MCF 10A (cell line): ENCODE data around the gene JMJD4. TPM values are rescaled to one million over a fixed set of nuclear protein-coding genes. Genes with fewer than 3 reads are reported as not detected.

Experiments
- BruUV-seq: library from RNA; stranded (reverse); fragments of 400-500 nt; replicated peaks from 2 replicates; lab custom pipeline; 2021; lab: Mats Ljungman, UMichigan
- CTCF ChIA-PET: fragments of 300-600 bp; sonication (Branson Sonifier 250); formaldehyde crosslinking; extraction: SDS; loops from one replicate; lab custom pipeline; 2021; ENCODE audit warnings: antibody characterized with exemption, inconsistent platforms; lab: Yijun Ruan, JAX
- POLR2A ChIA-PET: fragments of 300-600, 350-650 bp; sonication (Branson Sonifier 250); formaldehyde crosslinking; extraction: SDS; loops from one replicate; lab custom pipeline; 2020; ENCODE audit warnings: antibody characterized with exemption, inconsistent platforms; lab: Yijun Ruan, JAX
- DNase-seq: peaks from one replicate; pipeline ENCODE4 v3.0.0-alpha.2; 2018; ENCODE audit not compliant: unreplicated experiment
- H3K27ac Mint-ChIP-seq: one replicate; pipeline ENCODE4 v1.8.0; 2022; ENCODE audit warnings: mild to moderate bottlenecking, low read depth, mixed read lengths; ENCODE audit not compliant: unreplicated experiment
- H3K27me3 Mint-ChIP-seq: one replicate; pipeline ENCODE4 v1.8.0; 2022; ENCODE audit warnings: mixed read lengths; ENCODE audit not compliant: insufficient read depth, unreplicated experiment
- H3K36me3 Mint-ChIP-seq: one replicate; pipeline ENCODE4 v1.8.0; 2022; ENCODE audit warnings: mild to moderate bottlenecking, moderate library complexity, mixed read lengths; ENCODE audit not compliant: insufficient read depth, unreplicated experiment
- H3K4me1 Mint-ChIP-seq: one replicate; pipeline ENCODE4 v1.8.0; 2022; ENCODE audit warnings: mixed read lengths; ENCODE audit not compliant: insufficient read depth, unreplicated experiment
- H3K4me3 Mint-ChIP-seq: one replicate; pipeline ENCODE4 v1.8.0; 2022; ENCODE audit warnings: mild to moderate bottlenecking, moderate library complexity, mixed read lengths; ENCODE audit not compliant: unreplicated experiment
- H3K9me3 Mint-ChIP-seq: one replicate; pipeline ENCODE4 v1.8.0; 2022; ENCODE audit warnings: mixed read lengths; ENCODE audit not compliant: unreplicated experiment
- intact Hi-C: fragments of 100-400 bp; cut with micrococcal nuclease; formaldehyde crosslinking; loops from 2 replicates; pipeline ENCODE4 v1.14.1; 2022
- total RNA-seq: library from RNA; stranded (reverse); gene quantifications from 2 replicates; pipeline ENCODE4 v1.2.3, GENCODE V29; 2022
- TF ChIP-seq, protein P1 (sequence below): fragments of 200-600 bp; IDR thresholded peaks from one replicate; pipeline ENCODE4 v1.8.0; 2022; ENCODE audit warnings: antibody characterized with exemption, mild to moderate bottlenecking; ENCODE audit not compliant: unreplicated experiment

Gene JMJD4
- total RNA-seq, 1 experiment from 2014 or later = 43.2 TPM

DNA sequence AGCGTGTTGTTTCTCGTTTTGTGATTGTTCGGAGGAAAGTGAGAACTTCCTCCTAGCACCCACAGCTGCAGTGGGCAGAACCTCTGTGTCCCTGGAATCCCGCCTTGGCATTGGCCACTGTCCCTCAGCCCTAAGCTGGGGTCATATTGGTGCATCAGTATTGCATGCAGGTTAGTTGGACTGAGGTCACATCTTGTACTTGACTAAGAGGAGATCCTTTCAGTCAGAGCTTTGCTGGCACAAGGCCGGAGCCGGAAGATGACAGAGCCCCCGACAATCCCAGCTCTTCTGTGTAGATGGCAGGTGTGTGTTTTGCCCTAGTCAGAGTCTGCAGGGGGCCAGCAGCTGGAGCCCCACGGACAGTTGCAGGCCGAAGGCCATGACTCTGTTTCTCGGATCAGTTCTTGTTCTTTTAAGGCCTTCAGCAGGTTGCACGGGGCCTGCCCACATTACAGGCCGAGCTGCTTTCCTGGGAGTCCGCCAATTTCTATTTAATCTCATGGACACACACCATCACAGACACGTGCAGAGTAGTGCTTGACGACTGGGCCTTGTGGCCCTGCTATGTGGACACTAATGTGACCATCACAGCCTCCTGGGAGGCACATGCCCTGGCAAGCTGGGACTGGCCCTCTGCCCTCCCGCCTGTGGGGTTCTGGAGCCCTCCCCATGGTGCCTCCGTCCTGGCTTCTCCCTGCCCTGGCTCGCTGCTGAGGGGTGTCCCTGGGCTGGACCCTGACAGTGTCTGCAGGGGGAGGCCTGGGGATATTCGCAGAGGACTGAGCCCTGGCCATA is 15.0 kb upstream of the JMJD4 start:
- BruUV-seq = no TSS peak
- POLR2A ChIA-PET = interaction anchor here (1.0 kb wide), 1 partner anchor 8 kb away, joined by 3 read pairs; no protein-coding TSS in a partner anchor
- Mint-ChIP-seq H3K4me3 (no peak overlapping the region), H3K9me3 (no peaks in the 10 kb centered on the region), H3K27ac (no peak overlapping the region), H3K27me3 (no peaks in the 10 kb centered on the region), H3K36me3 (peaks cover 44% of the 10 kb centered on the region), H3K4me1 (peaks cover 19% of the 10 kb centered on the region)
- no peak for DNase-seq
- CTCF ChIA-PET = interaction anchor here (0.7 to 1.4 kb wide), 4 partner anchors 9 to 269 kb away, joined by 3 to 5 read pairs (median 4); no protein-coding TSS in a partner anchor
- intact Hi-C loops = no loop called here
- TF ChIP-seq, protein P1, sequence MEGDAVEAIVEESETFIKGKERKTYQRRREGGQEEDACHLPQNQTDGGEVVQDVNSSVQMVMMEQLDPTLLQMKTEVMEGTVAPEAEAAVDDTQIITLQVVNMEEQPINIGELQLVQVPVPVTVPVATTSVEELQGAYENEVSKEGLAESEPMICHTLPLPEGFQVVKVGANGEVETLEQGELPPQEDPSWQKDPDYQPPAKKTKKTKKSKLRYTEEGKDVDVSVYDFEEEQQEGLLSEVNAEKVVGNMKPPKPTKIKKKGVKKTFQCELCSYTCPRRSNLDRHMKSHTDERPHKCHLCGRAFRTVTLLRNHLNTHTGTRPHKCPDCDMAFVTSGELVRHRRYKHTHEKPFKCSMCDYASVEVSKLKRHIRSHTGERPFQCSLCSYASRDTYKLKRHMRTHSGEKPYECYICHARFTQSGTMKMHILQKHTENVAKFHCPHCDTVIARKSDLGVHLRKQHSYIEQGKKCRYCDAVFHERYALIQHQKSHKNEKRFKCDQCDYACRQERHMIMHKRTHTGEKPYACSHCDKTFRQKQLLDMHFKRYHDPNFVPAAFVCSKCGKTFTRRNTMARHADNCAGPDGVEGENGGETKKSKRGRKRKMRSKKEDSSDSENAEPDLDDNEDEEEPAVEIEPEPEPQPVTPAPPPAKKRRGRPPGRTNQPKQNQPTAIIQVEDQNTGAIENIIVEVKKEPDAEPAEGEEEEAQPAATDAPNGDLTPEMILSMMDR = no peak

DNA sequence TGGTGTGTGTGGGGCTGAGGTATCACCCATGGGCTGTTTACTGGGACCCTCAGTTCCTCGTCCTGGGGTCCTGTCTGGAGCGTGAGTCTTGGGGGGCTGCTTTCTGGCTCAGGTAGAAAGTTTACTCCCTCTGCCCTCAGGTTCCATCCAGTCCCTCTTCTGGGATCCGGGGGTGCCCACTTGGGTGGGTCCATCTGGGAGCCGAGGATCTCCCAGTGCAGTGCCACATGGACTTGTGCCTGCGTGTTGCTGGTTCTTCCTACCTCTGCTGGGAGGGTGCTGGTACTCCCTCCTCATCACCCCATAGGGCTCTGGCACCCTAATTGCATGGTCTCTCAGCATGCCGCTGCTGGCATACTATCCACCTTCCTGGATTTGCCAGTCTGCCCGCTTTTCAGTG is 14.1 kb upstream of the JMJD4 start:
- H3K27me3 Mint-ChIP-seq = no peaks in the 10 kb centered on the region
- intact Hi-C loops = no loop called here
- no peak for DNase-seq
- H3K36me3 Mint-ChIP-seq = peaks cover 44% of the 10 kb centered on the region
- peak overlapping the region; percentile 10 for H3K27ac Mint-ChIP-seq
- TF ChIP-seq, protein P1 = no peak
- H3K4me1 Mint-ChIP-seq = peaks cover 18% of the 10 kb centered on the region
- BruUV-seq = no TSS peak
- ChIA-PET POLR2A (interaction anchor here (1.0 kb wide), 1 partner anchor 9 kb away, joined by 3 read pairs; no protein-coding TSS in a partner anchor), CTCF (interaction anchor here (1.0 to 1.4 kb wide), 3 partner anchors 13 to 268 kb away, joined by 4 to 5 read pairs (median 4); no protein-coding TSS in a partner anchor)
- H3K9me3 Mint-ChIP-seq = no peaks in the 10 kb centered on the region
- H3K4me3 Mint-ChIP-seq = no peak overlapping the region

DNA sequence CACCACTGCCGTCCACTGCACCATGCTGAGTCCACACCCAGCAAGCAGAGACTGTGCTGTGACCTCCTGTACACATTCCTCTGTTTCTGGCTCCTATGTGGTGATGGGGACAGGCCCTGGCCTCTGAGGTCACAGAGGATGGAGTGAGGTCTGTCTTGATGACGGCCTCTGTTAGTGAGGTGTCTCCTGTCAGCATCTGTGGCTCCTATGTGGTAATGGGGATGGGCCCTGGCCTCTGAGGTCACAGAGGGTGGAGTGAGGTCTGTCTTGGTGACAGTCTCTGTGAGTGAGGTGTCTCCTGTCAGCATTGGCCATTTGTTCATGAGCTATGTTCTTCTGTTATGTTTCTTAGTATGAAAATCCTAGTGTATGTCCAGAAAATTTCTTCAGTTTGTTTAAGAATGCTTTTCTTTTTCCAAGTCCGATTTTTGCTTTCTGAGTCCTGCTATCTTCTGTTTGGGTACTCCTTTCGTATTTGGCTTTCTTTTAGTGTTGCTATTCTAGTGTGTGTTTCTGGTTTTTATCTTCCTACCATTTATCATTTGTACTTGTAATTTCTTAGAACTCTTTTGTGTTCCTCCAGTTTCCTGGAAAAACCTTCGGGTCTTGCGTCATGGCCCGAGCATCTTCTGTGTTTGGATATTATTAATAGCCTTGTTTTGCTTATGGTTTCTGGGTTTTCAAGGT is 13.5 kb upstream of the JMJD4 start:
- TF ChIP-seq, protein P1 = no peak
- Mint-ChIP-seq H3K27ac (peak overlapping the region; percentile 10), H3K4me3 (no peak overlapping the region), H3K4me1 (peaks cover 16% of the 10 kb centered on the region), H3K36me3 (peaks cover 44% of the 10 kb centered on the region), H3K27me3 (no peaks in the 10 kb centered on the region), H3K9me3 (no peaks in the 10 kb centered on the region)
- ChIA-PET POLR2A (interaction anchor here (0.6 to 0.7 kb wide), 2 partner anchors 14 to 141 kb away, joined by 3 read pairs; partner anchors contain the start of gene JMJD4), CTCF (no interaction called here)
- no TSS peak for BruUV-seq
- intact Hi-C loops = no loop called here
- DNase-seq = no peak
